Neural progenitor cell (in vitro differentiated cells): ENCODE measurements around the gene ZNF511.

Experiments used
- CTCF ChIP-seq: fragments of 200-600 bp; sonication (generic); IDR thresholded peaks from 2 replicates; pipeline ENCODE4 v1.5.1; 2017; ENCODE audit warnings: antibody characterized with exemption, mild to moderate bottlenecking
- EZH2 ChIP-seq: fragments of 200-600 bp; sonication (generic); IDR thresholded peaks from 2 replicates; pipeline ENCODE4 v1.6.1; 2017; ENCODE audit warnings: antibody characterized with exemption, mild to moderate bottlenecking, moderate library complexity
- EZH2phosphoT487 ChIP-seq: fragments of 200-600 bp; sonication (generic); IDR thresholded peaks from 2 replicates; pipeline ENCODE4 v1.6.1; 2017; ENCODE audit warnings: antibody characterized with exemption

GRCh38 chr10:133350950-133351329 lies 42.2 kb downstream of the ZNF511 start:
- TF ChIP-seq CTCF (no peak), EZH2phosphoT487 (no peak), EZH2 (no peak)
